WTC11 (cell line): ENCODE data around the gene MARS1.

Experiments used
- ATF2 ChIP-seq: sonication (generic); formaldehyde crosslinking; IDR thresholded peaks from 2 replicates; pipeline ENCODE4 v1.8.1; 2022; ENCODE audit warnings: low read depth, missing genetic modification reagents, borderline replicate concordance
- ATF3 ChIP-seq: sonication (generic); formaldehyde crosslinking; conservative IDR thresholded peaks from 2 replicates; pipeline ENCODE4 v1.8.1; 2022; ENCODE audit warnings: mild to moderate bottlenecking, missing genetic modification reagents
- CTCF ChIP-seq: fragments of 200-600 bp; IDR thresholded peaks from 2 replicates; pipeline ENCODE4 v1.8.0; 2022; ENCODE audit warnings: antibody characterized with exemption
- MAX ChIP-seq: sonication (generic); formaldehyde crosslinking; IDR thresholded peaks from 2 replicates; pipeline ENCODE4 v1.8.0; 2022; ENCODE audit warnings: mild to moderate bottlenecking, missing genetic modification reagents
- SP1 ChIP-seq: sonication (generic); formaldehyde crosslinking; conservative IDR thresholded peaks from 2 replicates; pipeline ENCODE4 v1.8.1; 2022; ENCODE audit warnings: missing genetic modification reagents
- TCF7 ChIP-seq: sonication (generic); formaldehyde crosslinking; IDR thresholded peaks from 2 replicates; pipeline ENCODE4 v1.8.0; 2022; ENCODE audit warnings: mild to moderate bottlenecking, low read depth, missing genetic modification reagents, moderate library complexity
- TP53 ChIP-seq: sonication (generic); formaldehyde crosslinking; IDR thresholded peaks from 2 replicates; pipeline ENCODE4 v1.8.1; 2023; ENCODE audit warnings: mild to moderate bottlenecking, missing genetic modification reagents

GRCh38 chr12:57496822-57497221, 9.0 kb downstream of the MARS1 start:
- no peak for TF ChIP-seq CTCF
- no peak for TF ChIP-seq SP1 (CRISPR knock-in tag)
- TF ChIP-seq MAX (CRISPR knock-in tag): no peak
- no peak for TF ChIP-seq ATF2 (CRISPR knock-in tag)
- no peak for TF ChIP-seq TCF7 (CRISPR knock-in tag)
- TF ChIP-seq TP53 (CRISPR knock-in tag): no peak
- no peak for TF ChIP-seq ATF3 (CRISPR knock-in tag)
